Testis (tissue), 3 donors: ENCODE measurements around the gene EFCAB9. TPM values are rescaled to one million over a fixed set of nuclear protein-coding genes. Genes with fewer than 3 reads are reported as not detected.

Experiments
- DNase-seq: peaks from one replicate; pipeline ENCODE4 v3.0.0-alpha.2; 2019
- H3K27ac ChIP-seq, 2 donors: fragments of 200-600 bp; sonication (generic); one replicate each; pipeline ENCODE4 v1.5.1; 2019
- H3K27me3 ChIP-seq: fragments of 200-600 bp; sonication (generic); one replicate; pipeline ENCODE4 v1.5.1; 2019
- H3K36me3 ChIP-seq: fragments of 200-600 bp; sonication (generic); one replicate; pipeline ENCODE4 v1.5.1; 2017; ENCODE audit warnings: low read depth; ENCODE audit errors: missing control alignments
- H3K4me1 ChIP-seq: fragments of 200-600 bp; sonication (generic); one replicate; pipeline ENCODE4 v1.5.1; 2019
- H3K4me3 ChIP-seq, 2 donors: fragments of 200-600 bp; sonication (generic); one replicate each; pipeline ENCODE4 v1.5.1; 2017 to 2019
- H3K9me3 ChIP-seq: fragments of 200-600 bp; sonication (generic); one replicate; pipeline ENCODE4 v1.5.1; 2017
- POLR2A ChIP-seq: fragments of 450-650 bp; IDR thresholded peaks from one replicate; pipeline ENCODE4 v1.6.1; 2017; ENCODE audit warnings: antibody characterized with exemption, mild to moderate bottlenecking, moderate library complexity
- WGBS, 2 donors: methylation state at CpG; one replicate each; pipeline ENCODE4 v1.1.5; 2018; 5-methylcytosine and 5-hydroxymethylcytosine counted together
- intact Hi-C: fragments of 100-400 bp; cut with DNase I; formaldehyde crosslinking; loops from one replicate; pipeline ENCODE4 v1.15.1; 2023; ENCODE audit warnings: low total_unique reads
- polyA plus RNA-seq: library from polyadenylated mRNA; stranded (reverse); fragments of 350-450 nt; fragmentation: Illumina TruSeq; extraction: RNeasy Lipid Tissue Mini Kit (QIAGEN cat#74804); gene quantifications from one replicate; pipeline ENCODE4 v1.2.3, GENCODE V29; 2014; ENCODE audit warnings: low read depth, low replicate concordance; ENCODE audit not compliant: insufficient read depth
- small RNA-seq, 2 donors: library from RNA; depleted of rRNA; stranded (forward); fragments of <200 nt; gene quantifications; one replicate each; pipeline ENCODE3, GENCODE V24; 2016
- total RNA-seq, 2 donors: library from RNA; depleted of rRNA; stranded (reverse); fragments of >200 nt; gene quantifications; one replicate each; pipeline ENCODE4 v1.2.3, GENCODE V29; 2016
- TF ChIP-seq, protein P1 (sequence below), 3 experiments: fragments of 450-650 bp in 2 of 3; fragments of 200-600 bp in 1 of 3; sonication (generic) in 1 of 3; IDR thresholded peaks; one replicate each; pipeline ENCODE4 v1.5.1; 2016 to 2019; ENCODE audit warnings: antibody characterized with exemption in 3 of 3, mild to moderate bottlenecking in 2 of 3, moderate library complexity in 1 of 3

Gene EFCAB9
- total and polyA plus RNA-seq, 3 donors from 2014 or later, result 5.5 to 11.7 (median 5.7) TPM

DNA sequence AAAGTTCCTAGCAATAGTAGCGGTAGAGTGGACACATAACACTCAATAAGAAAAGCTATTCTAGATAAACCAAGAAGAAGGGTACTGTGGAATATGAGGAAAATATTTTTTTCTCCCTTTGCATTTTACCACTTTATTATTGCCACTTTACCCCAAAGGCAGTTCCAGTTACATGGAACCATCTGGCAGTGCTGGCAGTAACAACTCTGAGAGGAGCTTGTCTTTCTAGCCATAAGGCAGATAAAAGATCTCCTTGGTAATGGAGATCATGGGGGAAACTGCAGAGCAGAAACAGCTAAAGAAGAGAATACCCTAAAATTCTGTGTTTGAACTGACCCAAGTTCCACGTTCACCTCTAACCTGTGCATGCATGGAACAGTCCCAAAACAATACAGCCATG is 51.1 kb downstream of the EFCAB9 start:
- intact Hi-C loops, result no loop called here
- no peaks in the 10 kb centered on the region for H3K4me1 ChIP-seq
- 95 to 97% methylated on average over 2 of the region's 2 CpGs for WGBS, 2 donors
- no peak overlapping the region for H3K4me3 ChIP-seq
- no peaks in the 10 kb centered on the region for H3K36me3 ChIP-seq
- no peak for DNase-seq
- H3K27ac ChIP-seq, result no peak overlapping the region
- H3K9me3 ChIP-seq, result no peaks in the 10 kb centered on the region
- no peak for TF ChIP-seq POLR2A
- TF ChIP-seq, protein P1, sequence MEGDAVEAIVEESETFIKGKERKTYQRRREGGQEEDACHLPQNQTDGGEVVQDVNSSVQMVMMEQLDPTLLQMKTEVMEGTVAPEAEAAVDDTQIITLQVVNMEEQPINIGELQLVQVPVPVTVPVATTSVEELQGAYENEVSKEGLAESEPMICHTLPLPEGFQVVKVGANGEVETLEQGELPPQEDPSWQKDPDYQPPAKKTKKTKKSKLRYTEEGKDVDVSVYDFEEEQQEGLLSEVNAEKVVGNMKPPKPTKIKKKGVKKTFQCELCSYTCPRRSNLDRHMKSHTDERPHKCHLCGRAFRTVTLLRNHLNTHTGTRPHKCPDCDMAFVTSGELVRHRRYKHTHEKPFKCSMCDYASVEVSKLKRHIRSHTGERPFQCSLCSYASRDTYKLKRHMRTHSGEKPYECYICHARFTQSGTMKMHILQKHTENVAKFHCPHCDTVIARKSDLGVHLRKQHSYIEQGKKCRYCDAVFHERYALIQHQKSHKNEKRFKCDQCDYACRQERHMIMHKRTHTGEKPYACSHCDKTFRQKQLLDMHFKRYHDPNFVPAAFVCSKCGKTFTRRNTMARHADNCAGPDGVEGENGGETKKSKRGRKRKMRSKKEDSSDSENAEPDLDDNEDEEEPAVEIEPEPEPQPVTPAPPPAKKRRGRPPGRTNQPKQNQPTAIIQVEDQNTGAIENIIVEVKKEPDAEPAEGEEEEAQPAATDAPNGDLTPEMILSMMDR (IDR thresholded peaks at IDR 0.05), result no peak
- no peaks in the 10 kb centered on the region for H3K27me3 ChIP-seq

DNA sequence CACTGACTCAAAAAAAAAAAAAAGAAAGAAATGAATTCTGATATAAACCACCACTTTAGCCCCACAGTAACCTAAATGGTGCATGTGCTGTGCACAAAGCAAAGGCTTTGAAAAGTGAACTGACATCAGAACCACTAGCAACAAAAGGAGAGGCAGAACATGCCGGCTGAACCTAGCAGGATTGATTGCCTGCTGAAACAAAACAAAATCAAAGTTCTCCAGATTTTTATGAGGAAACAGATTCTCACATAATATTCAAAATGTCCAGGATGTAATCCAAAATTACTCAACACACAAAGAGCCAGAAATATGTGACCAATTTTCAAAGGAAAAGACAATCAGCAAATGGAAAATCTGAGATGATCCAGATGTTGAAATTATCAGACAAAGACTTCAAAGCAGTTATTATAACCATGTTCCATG is 51.7 kb downstream of the EFCAB9 start:
- TF ChIP-seq POLR2A, result no peak
- TF ChIP-seq, protein P1 (IDR thresholded peaks at IDR 0.05), result no peak
- 75 to 90% methylated on average over 1 of the region's 1 CpG for WGBS, 2 donors
- Histone ChIP-seq H3K9me3 (no peaks in the 10 kb centered on the region), H3K27me3 (no peaks in the 10 kb centered on the region), H3K27ac (no peak overlapping the region), H3K4me3 (no peak overlapping the region), H3K36me3 (no peaks in the 10 kb centered on the region), H3K4me1 (no peaks in the 10 kb centered on the region)
- no peak for DNase-seq
- intact Hi-C loops, result no loop called here

DNA sequence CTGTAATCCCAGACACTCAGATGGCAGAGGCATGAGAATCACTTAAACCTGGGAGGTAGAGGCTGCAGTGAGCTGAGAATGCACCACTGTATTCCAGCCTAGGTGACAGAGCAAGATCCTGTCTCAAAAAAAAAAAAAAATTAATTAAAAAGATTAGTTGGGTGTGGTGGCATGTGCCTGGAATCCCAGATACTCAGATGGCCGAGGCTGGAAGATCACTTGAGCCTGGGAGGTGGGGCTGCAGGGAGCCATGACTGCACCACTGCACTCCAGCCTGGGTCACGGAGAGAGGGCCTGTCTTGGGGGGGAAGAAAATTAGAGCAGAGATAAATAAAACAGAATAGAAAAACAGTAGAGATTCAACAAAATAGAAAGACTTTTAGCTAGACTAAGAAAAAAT is 54.7 kb downstream of the EFCAB9 start:
- 87 to 91% methylated on average over 2 of the region's 2 CpGs for WGBS, 2 donors
- no peaks in the 10 kb centered on the region for H3K4me1 ChIP-seq
- DNase-seq, result no peak

DNA sequence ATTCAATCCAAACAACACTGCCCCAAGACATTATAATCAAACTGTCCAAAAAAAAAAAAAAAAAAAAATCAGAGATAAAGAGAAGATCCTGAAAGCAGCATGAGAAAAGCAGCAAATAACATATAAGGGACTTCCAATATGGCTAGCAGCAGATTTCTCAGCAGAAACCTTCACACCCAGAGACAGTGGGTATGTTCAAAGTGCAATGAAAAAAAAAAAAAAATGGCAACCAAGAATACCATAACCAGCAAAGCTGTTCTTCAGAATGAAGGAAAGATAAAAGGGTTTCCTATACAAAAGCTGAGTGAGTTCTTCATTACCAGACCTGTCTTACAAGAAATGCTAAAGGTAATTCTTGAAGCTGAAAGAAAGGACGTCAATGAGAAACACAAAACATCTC is 57.4 kb downstream of the EFCAB9 start:
- no peak overlapping the region for H3K4me3 ChIP-seq
- H3K4me1 ChIP-seq, result no peaks in the 10 kb centered on the region
- intact Hi-C loops, result no loop called here
- no peak for DNase-seq
- no peaks in the 10 kb centered on the region for H3K9me3 ChIP-seq
- TF ChIP-seq, protein P1 (IDR thresholded peaks at IDR 0.05), result no peak
- no peak for TF ChIP-seq POLR2A
- H3K27ac ChIP-seq, result no peak overlapping the region
- 88 to 98% methylated on average over 1 of the region's 1 CpG for WGBS, 2 donors
- H3K27me3 ChIP-seq, result no peaks in the 10 kb centered on the region
- H3K36me3 ChIP-seq, result no peaks in the 10 kb centered on the region

More for the DNA sequence above, 54.7 kb downstream of the EFCAB9 start:
- H3K27ac ChIP-seq, result no peak overlapping the region
- no peak overlapping the region for H3K4me3 ChIP-seq
- intact Hi-C loops, result no loop called here
- TF ChIP-seq, protein P1 (IDR thresholded peaks at IDR 0.05), result no peak
- no peak for TF ChIP-seq POLR2A
- H3K9me3 ChIP-seq, result no peaks in the 10 kb centered on the region
- H3K36me3 ChIP-seq, result no peaks in the 10 kb centered on the region
- no peaks in the 10 kb centered on the region for H3K27me3 ChIP-seq

DNA sequence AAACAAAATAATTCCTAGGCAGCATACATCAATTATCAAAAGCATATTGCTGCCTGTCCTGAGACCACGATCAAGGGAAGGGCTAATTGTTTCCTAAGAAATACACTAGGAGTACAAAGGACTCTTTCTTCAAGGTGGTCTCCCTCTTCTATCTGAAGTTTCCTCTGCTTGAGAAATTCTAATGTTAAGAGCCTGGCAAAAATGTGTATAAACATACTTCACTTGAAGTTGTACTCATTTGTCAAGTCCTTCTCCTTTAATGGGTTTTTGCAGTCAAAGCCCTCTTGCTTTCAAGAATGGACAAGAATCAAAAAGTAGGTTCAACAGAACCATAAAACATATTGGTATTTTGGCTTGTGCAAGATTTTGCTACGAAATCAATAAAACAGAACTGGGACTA is 58.5 kb downstream of the EFCAB9 start:
- H3K27me3 ChIP-seq, result no peaks in the 10 kb centered on the region
- WGBS, 2 donors, result 72 to 83% methylated on average over 2 of the region's 2 CpGs
- H3K36me3 ChIP-seq, result no peaks in the 10 kb centered on the region
- H3K4me1 ChIP-seq, result no peaks in the 10 kb centered on the region
- DNase-seq, result no peak
- intact Hi-C loops, result no loop called here
- no peak overlapping the region for H3K27ac ChIP-seq
- no peaks in the 10 kb centered on the region for H3K9me3 ChIP-seq
- TF ChIP-seq POLR2A, result no peak
- TF ChIP-seq, protein P1 (IDR thresholded peaks at IDR 0.05), result no peak
- no peak overlapping the region for H3K4me3 ChIP-seq

Small RNA genes within 50 kb of the gene (small RNA-seq; reads per million reads assigned to genes)
- 0 reads per million in 2 donors for gene RF00191

Other genes with a start within 250 kb of the EFCAB9 start
- gene FBXW11, start 187.5 kb upstream of the EFCAB9 start, total RNA-seq, result 10 to 100 TPM; 60.6 to 61.8 TPM
- gene FBXW11, start 187.5 kb upstream of the EFCAB9 start, polyA plus RNA-seq, result 46.3 TPM
- 100 to 1,000 TPM; 142 to 148 TPM for gene STK10, start 5.9 kb upstream of the EFCAB9 start, total RNA-seq
- gene STK10, start 5.9 kb upstream of the EFCAB9 start, polyA plus RNA-seq, result 48.8 TPM
- 10 to 100 TPM; 41.2 to 51.8 TPM for gene UBTD2, start 89.6 kb downstream of the EFCAB9 start, total RNA-seq
- gene UBTD2, start 89.6 kb downstream of the EFCAB9 start, polyA plus RNA-seq, result 53.9 TPM